ENCODE results near the gene CD300LB. TPM values are rescaled to one million over a fixed set of nuclear protein-coding genes. Genes with fewer than 3 reads are reported as not detected.

Gene CD300LB
- total and polyA plus RNA-seq, 2 donors from 2014 or later: 0.91 TPM; not detected in 1

- FAIRE-seq: no peak
- H3K4me1 ChIP-seq (ENCODE audit: control insufficient read depth in 2 of 3, insufficient read depth in 2 of 3, low read depth in 1 of 3, low read length in 3 of 3): no peaks in the 10 kb centered on the region
- intact Hi-C loops (cut with DNase I): no loop called here
These were observed 51.0 kb downstream of the CD300LB start for GRCh38 chr17:74480290-74480689.

DNA sequence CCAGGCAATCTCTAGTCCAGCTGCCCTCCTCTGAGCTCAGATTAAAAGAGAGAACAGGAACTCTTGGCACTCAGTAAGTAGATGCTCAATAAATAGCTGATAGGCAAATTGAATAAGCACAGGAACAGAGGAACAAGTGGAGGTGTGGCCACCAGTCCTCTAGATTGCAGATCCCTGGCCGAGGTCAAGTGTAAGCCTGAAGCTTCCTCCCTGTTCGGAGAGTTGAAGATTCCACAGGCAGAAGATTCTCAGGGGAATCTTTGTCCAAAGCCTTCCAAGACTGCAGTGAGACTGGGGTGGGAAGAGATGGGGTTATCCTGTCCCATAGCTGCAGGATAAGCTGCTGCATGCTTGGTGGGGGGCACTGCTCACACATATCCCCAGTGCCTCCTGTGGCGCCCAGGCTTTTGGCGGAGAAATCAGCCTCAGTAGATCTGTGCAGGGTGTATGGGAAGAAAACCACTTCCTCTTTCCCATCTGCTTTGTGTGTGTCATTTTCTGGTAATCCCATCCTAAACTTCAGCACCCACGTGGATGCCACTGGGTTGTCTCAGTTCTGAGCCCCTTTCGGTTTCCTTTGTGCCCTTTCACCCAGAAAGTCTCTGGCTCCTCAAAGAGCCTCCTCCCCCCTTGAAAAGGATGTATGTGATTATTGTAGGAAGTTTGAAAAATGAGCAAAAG, 52.7 kb downstream of the CD300LB start:
- Histone ChIP-seq H3K4me3 (ENCODE audit: low read length in 3 of 3) (no peak overlapping the region), H3K4me1 (ENCODE audit: control insufficient read depth in 2 of 3, insufficient read depth in 2 of 3, low read depth in 1 of 3, low read length in 3 of 3) (no peaks in the 10 kb centered on the region), H3K36me3 (ENCODE audit: control insufficient read depth in 2 of 3, insufficient read depth in 3 of 3, low read length in 3 of 3) (no peaks in the 10 kb centered on the region), H3K9me3 (ENCODE audit: control insufficient read depth in 2 of 3, insufficient read depth in 1 of 3, low read length in 3 of 3) (no peaks in the 10 kb centered on the region), H3K27me3 (ENCODE audit: control insufficient read depth, insufficient read depth, low read length) (no peaks in the 10 kb centered on the region), H3K9ac (ENCODE audit: low read length in 3 of 3) (no peak overlapping the region), H3K27ac (ENCODE audit: low read depth in 2 of 2, low read length in 2 of 2) (no peak overlapping the region)
- intact Hi-C loops (cut with DNase I): no loop called here
- DNase-seq: no peak
- TF ChIP-seq, protein P1, sequence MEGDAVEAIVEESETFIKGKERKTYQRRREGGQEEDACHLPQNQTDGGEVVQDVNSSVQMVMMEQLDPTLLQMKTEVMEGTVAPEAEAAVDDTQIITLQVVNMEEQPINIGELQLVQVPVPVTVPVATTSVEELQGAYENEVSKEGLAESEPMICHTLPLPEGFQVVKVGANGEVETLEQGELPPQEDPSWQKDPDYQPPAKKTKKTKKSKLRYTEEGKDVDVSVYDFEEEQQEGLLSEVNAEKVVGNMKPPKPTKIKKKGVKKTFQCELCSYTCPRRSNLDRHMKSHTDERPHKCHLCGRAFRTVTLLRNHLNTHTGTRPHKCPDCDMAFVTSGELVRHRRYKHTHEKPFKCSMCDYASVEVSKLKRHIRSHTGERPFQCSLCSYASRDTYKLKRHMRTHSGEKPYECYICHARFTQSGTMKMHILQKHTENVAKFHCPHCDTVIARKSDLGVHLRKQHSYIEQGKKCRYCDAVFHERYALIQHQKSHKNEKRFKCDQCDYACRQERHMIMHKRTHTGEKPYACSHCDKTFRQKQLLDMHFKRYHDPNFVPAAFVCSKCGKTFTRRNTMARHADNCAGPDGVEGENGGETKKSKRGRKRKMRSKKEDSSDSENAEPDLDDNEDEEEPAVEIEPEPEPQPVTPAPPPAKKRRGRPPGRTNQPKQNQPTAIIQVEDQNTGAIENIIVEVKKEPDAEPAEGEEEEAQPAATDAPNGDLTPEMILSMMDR (IDR thresholded peaks at IDR 0.05; ENCODE audit: borderline replicate concordance, extremely low read depth, insufficient read depth): no peak
- FAIRE-seq: no peak

More at GRCh38 chr17:74480290-74480689, 51.0 kb downstream of the CD300LB start:
- Histone ChIP-seq H3K27me3 (ENCODE audit: control insufficient read depth, insufficient read depth, low read length) (no peaks in the 10 kb centered on the region), H3K9ac (ENCODE audit: low read length in 3 of 3) (no peak overlapping the region), H3K36me3 (ENCODE audit: control insufficient read depth in 2 of 3, insufficient read depth in 3 of 3, low read length in 3 of 3) (no peaks in the 10 kb centered on the region), H3K9me3 (ENCODE audit: control insufficient read depth in 2 of 3, insufficient read depth in 1 of 3, low read length in 3 of 3) (no peaks in the 10 kb centered on the region), H3K27ac (ENCODE audit: low read depth in 2 of 2, low read length in 2 of 2) (no peak overlapping the region), H3K4me3 (ENCODE audit: low read length in 3 of 3) (no peak overlapping the region)
- TF ChIP-seq, protein P1 (IDR thresholded peaks at IDR 0.05; ENCODE audit: borderline replicate concordance, extremely low read depth, insufficient read depth): no peak
- no peak for DNase-seq

DNA sequence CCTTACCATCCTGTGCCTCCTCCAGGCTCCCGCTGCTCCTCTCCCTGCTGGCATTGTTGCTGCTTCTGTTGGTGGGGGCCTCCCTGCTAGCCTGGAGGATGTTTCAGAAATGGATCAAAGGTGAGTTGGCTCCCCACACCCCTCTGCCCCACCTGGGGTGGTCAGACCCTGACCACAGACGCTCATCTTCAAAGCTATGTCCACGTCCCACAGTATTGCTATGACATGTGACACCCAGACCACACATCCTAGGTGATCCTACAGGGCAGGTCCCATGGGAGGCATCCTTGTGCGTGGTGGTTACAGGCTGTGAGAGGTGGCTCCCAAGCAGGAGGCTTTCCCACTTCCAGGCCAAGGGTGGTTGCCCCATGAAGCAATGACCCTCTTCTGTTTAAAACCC, 53.9 kb downstream of the CD300LB start:
- H3K4me3 ChIP-seq (ENCODE audit: low read length in 3 of 3): no peak overlapping the region
- H3K36me3 ChIP-seq (ENCODE audit: control insufficient read depth in 2 of 3, insufficient read depth in 3 of 3, low read length in 3 of 3): no peaks in the 10 kb centered on the region
- H3K4me1 ChIP-seq (ENCODE audit: control insufficient read depth in 2 of 3, insufficient read depth in 2 of 3, low read depth in 1 of 3, low read length in 3 of 3): no peaks in the 10 kb centered on the region
- no peak for DNase-seq
- no peaks in the 10 kb centered on the region for H3K27me3 ChIP-seq (ENCODE audit: control insufficient read depth, insufficient read depth, low read length)
- H3K9ac ChIP-seq (ENCODE audit: low read length in 3 of 3): no peak overlapping the region
- no peak for FAIRE-seq
- intact Hi-C loops (cut with DNase I): no loop called here
- TF ChIP-seq, protein P1 (IDR thresholded peaks at IDR 0.05; ENCODE audit: borderline replicate concordance, extremely low read depth, insufficient read depth): no peak
- H3K27ac ChIP-seq (ENCODE audit: low read depth in 2 of 2, low read length in 2 of 2): no peak overlapping the region
- H3K9me3 ChIP-seq (ENCODE audit: control insufficient read depth in 2 of 3, insufficient read depth in 1 of 3, low read length in 3 of 3): no peaks in the 10 kb centered on the region

DNA sequence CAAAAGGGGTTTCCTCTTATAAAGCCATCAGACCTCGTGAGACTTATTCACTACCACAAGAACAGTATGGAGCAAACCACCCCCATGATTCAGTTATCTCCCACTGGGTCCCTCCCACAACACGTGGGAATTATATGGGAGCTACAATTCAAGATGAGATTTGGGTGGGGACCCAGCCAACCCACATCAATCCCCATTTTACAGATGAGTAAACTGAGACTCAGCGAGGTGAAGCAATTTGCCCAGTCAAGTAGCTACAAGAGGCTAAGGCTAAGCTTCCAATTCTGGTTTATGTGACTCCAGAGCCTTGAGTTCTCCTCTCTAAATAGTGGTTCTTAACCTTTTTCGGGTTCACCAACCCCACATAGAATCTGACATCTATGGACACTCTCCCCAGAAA, 56.1 kb downstream of the CD300LB start:
- TF ChIP-seq, protein P1 (IDR thresholded peaks at IDR 0.05; ENCODE audit: borderline replicate concordance, extremely low read depth, insufficient read depth): no peak
- H3K4me1 ChIP-seq (ENCODE audit: control insufficient read depth in 2 of 3, insufficient read depth in 2 of 3, low read depth in 1 of 3, low read length in 3 of 3): no peaks in the 10 kb centered on the region
- no peaks in the 10 kb centered on the region for H3K9me3 ChIP-seq (ENCODE audit: control insufficient read depth in 2 of 3, insufficient read depth in 1 of 3, low read length in 3 of 3)
- no peaks in the 10 kb centered on the region for H3K27me3 ChIP-seq (ENCODE audit: control insufficient read depth, insufficient read depth, low read length)
- FAIRE-seq: no peak
- no peak overlapping the region for H3K27ac ChIP-seq (ENCODE audit: low read depth in 2 of 2, low read length in 2 of 2)
- no peak overlapping the region for H3K4me3 ChIP-seq (ENCODE audit: low read length in 3 of 3)
- intact Hi-C loops (cut with DNase I): no loop called here
- H3K36me3 ChIP-seq (ENCODE audit: control insufficient read depth in 2 of 3, insufficient read depth in 3 of 3, low read length in 3 of 3): no peaks in the 10 kb centered on the region
- no peak overlapping the region for H3K9ac ChIP-seq (ENCODE audit: low read length in 3 of 3)
- DNase-seq: no peak
